PC-3 (cell line): ENCODE data around the gene SOAT2. TPM values are rescaled to one million over a fixed set of nuclear protein-coding genes. Genes with fewer than 3 reads are reported as not detected.

Experiments
- ATAC-seq: fragments of 200-7000 bp; cut with Tn5 transposase; 2 replicates; pipeline ENCODE4 v1.9.1; 2020; ENCODE audit warnings: mild to moderate bottlenecking, moderate library complexity
- BruUV-seq: library from RNA; stranded (reverse); fragments of 400-500 nt; replicated peaks from 2 replicates; lab custom pipeline; 2021; lab: Mats Ljungman, UMichigan
- CTCF ChIA-PET: fragments of 300-600 bp; sonication (Branson Sonifier 250); formaldehyde crosslinking; loops from one replicate; lab custom pipeline; 2022; ENCODE audit warnings: antibody characterized with exemption; lab: Charles Lee
- POLR2A ChIA-PET: fragments of 300-600 bp; sonication (Branson Sonifier 250); formaldehyde crosslinking; loops from one replicate; lab custom pipeline; 2022; ENCODE audit warnings: antibody characterized with exemption; ENCODE audit not compliant: unreplicated experiment; lab: Charles Lee
- DNase-seq: peaks from one replicate; pipeline ENCODE4 v3.0.0-alpha.2; 2015
- H2AFZ ChIP-seq: fragments of 300-600 bp; sonication (generic); 2 replicates; pipeline ENCODE4 v1.6.0; 2016; ENCODE audit warnings: antibody characterized with exemption, low read length
- H3F3A ChIP-seq: fragments of 300-600 bp; sonication (generic); one replicate; pipeline ENCODE4 v1.6.0; 2017; ENCODE audit warnings: antibody characterized with exemption, low read length, control low read depth, mild to moderate bottlenecking; ENCODE audit not compliant: unreplicated experiment
- H3K27ac ChIP-seq: fragments of 300-600 bp; sonication (generic); 2 replicates; pipeline ENCODE4 v1.5.1; 2016; ENCODE audit warnings: mild to moderate bottlenecking, low read length
- H3K27me3 ChIP-seq: fragments of 300-600 bp; sonication (generic); 2 replicates; pipeline ENCODE4 v1.6.1; 2016; ENCODE audit warnings: low read length, mixed read lengths
- H3K36me3 ChIP-seq: fragments of 300-600 bp; sonication (generic); 2 replicates; pipeline ENCODE4 v1.6.1; 2016; ENCODE audit warnings: low read depth, mixed run types, low read length, mixed read lengths
- H3K4me1 ChIP-seq: fragments of 300-600 bp; sonication (generic); 2 replicates; pipeline ENCODE4 v1.5.1; 2016; ENCODE audit warnings: low read length; ENCODE audit not compliant: insufficient read depth
- H3K4me2 ChIP-seq: fragments of 300-600 bp; sonication (generic); 2 replicates; pipeline ENCODE4 v1.6.0; 2016; ENCODE audit warnings: low read length
- H3K4me3 ChIP-seq: fragments of 300-600 bp; sonication (generic); 2 replicates; pipeline ENCODE4 v1.5.1; 2016; ENCODE audit warnings: mild to moderate bottlenecking, low read length, mixed read lengths
- H3K79me2 ChIP-seq: fragments of 300-600 bp; sonication (generic); 2 replicates; pipeline ENCODE4 v1.6.1; 2017; ENCODE audit warnings: low read length, mixed read lengths
- H3K9ac ChIP-seq: fragments of 300-600 bp; sonication (generic); 2 replicates; pipeline ENCODE4 v1.6.0; 2016; ENCODE audit warnings: mild to moderate bottlenecking, low read length
- H3K9me2 ChIP-seq: fragments of 300-600 bp; sonication (generic); replicated peaks from 2 replicates; pipeline ENCODE4 v1.6.1; 2016; ENCODE audit warnings: mixed run types, low read length, mixed read lengths
- H3K9me3 ChIP-seq: fragments of 300-600 bp; sonication (generic); 2 replicates; pipeline ENCODE4 v1.6.1; 2016; ENCODE audit warnings: low read length, mixed read lengths
- H4K20me1 ChIP-seq: fragments of 300-600 bp; sonication (generic); 2 replicates; pipeline ENCODE4 v1.6.1; 2016; ENCODE audit warnings: low read length, mixed read lengths
- CTCF ChIP-seq: fragments of 300-600 bp; sonication (generic); conservative IDR thresholded peaks from 2 replicates; pipeline ENCODE4 v1.5.1; 2017; ENCODE audit warnings: antibody characterized with exemption, low read depth, mild to moderate bottlenecking, low read length
- EZH2 ChIP-seq: fragments of 300-600 bp; sonication (generic); IDR thresholded peaks from one replicate; pipeline ENCODE4 v1.6.1; 2017; ENCODE audit warnings: antibody characterized with exemption, mild to moderate bottlenecking, low read length; ENCODE audit not compliant: unreplicated experiment
- EZH2phosphoT487 ChIP-seq: fragments of 300-600 bp; sonication (generic); IDR thresholded peaks from 2 replicates; pipeline ENCODE4 v1.6.1; 2018; ENCODE audit warnings: mild to moderate bottlenecking, antibody characterized with exemption, low read length, borderline replicate concordance
- intact Hi-C: fragments of 100-400 bp; cut with micrococcal nuclease; formaldehyde crosslinking; loops from 2 replicates; pipeline ENCODE4 v1.9.0; 2023
- total RNA-seq: library from RNA; depleted of rRNA; stranded (reverse); fragments of >200 nt; gene quantifications from 2 replicates; pipeline ENCODE4 v1.2.3, GENCODE V29; 2014

The SOAT2 gene
- total RNA-seq, 1 experiment from 2014 or later, result 0.07 TPM

GRCh38 chr12:53073881-53074280 lies 29.4 kb upstream of the SOAT2 start:
- no peaks in the 10 kb centered on the region for H3K27me3 ChIP-seq
- H2AFZ ChIP-seq, result no peak overlapping the region
- CTCF ChIA-PET, result interaction anchor here (0.6 kb wide), 1 partner anchor 29 kb away, joined by 4 read pairs; no protein-coding TSS in a partner anchor
- TF ChIP-seq EZH2 (no peak), EZH2phosphoT487 (no peak), CTCF (no peak)
- H3K9me2 ChIP-seq, result no peaks in the 10 kb centered on the region
- ATAC-seq (no peak), DNase-seq (no peak)
- no peaks in the 10 kb centered on the region for H3F3A ChIP-seq
- H3K9me3 ChIP-seq, result no peaks in the 10 kb centered on the region
- H3K9ac ChIP-seq, result no peak overlapping the region
- H3K79me2 ChIP-seq, result peaks cover 20% of the 10 kb centered on the region
- H4K20me1 ChIP-seq, result no peaks in the 10 kb centered on the region
- H3K27ac ChIP-seq, result no peak overlapping the region
- intact Hi-C loops, result no loop called here
- peaks cover 5% of the 10 kb centered on the region for H3K36me3 ChIP-seq
- POLR2A ChIA-PET, result no interaction called here
- BruUV-seq, result no TSS peak
- H3K4me3 ChIP-seq, result no peak overlapping the region
- H3K4me2 ChIP-seq, result no peak overlapping the region
- peaks cover 7% of the 10 kb centered on the region for H3K4me1 ChIP-seq

- CTCF ChIA-PET, result interaction anchor here (0.6 kb wide), 1 partner anchor 30 kb away, joined by 4 read pairs; no protein-coding TSS in a partner anchor
- Histone ChIP-seq H3K27ac (no peak overlapping the region), H3K36me3 (peaks cover 5% of the 10 kb centered on the region), H3K27me3 (no peaks in the 10 kb centered on the region), H3K4me3 (no peak overlapping the region), H3K79me2 (peaks cover 20% of the 10 kb centered on the region), H3K9me2 (no peaks in the 10 kb centered on the region), H2AFZ (no peak overlapping the region), H3K9me3 (no peaks in the 10 kb centered on the region), H3K9ac (no peak overlapping the region), H4K20me1 (no peaks in the 10 kb centered on the region), H3K4me1 (peaks cover 7% of the 10 kb centered on the region), H3F3A (no peaks in the 10 kb centered on the region), H3K4me2 (no peak overlapping the region)
- no TSS peak for BruUV-seq
- TF ChIP-seq EZH2 (no peak), CTCF (no peak), EZH2phosphoT487 (no peak)
- POLR2A ChIA-PET, result no interaction called here
- ATAC-seq (no peak), DNase-seq (no peak)
- intact Hi-C loops, result no loop called here
Observed at GRCh38 chr12:53074283-53074998, 28.8 kb upstream of the SOAT2 start.

- Histone ChIP-seq H3K9me3 (no peaks in the 10 kb centered on the region), H3K9me2 (no peaks in the 10 kb centered on the region), H3K4me2 (no peak overlapping the region), H4K20me1 (no peaks in the 10 kb centered on the region), H3K27ac (no peak overlapping the region), H3K36me3 (peaks cover 5% of the 10 kb centered on the region), H3F3A (no peaks in the 10 kb centered on the region), H3K27me3 (no peaks in the 10 kb centered on the region), H3K4me3 (no peak overlapping the region), H3K4me1 (peaks cover 11% of the 10 kb centered on the region), H2AFZ (no peak overlapping the region), H3K9ac (no peak overlapping the region), H3K79me2 (peaks cover 20% of the 10 kb centered on the region)
- DNase-seq (no peak), ATAC-seq (no peak)
- TF ChIP-seq EZH2, result no peak
- TF ChIP-seq CTCF, result no peak
- no peak for TF ChIP-seq EZH2phosphoT487
- intact Hi-C loops, result no loop called here
- ChIA-PET POLR2A (no interaction called here), CTCF (no interaction called here)
- no TSS peak for BruUV-seq
Observed at GRCh38 chr12:53074999-53075370, 28.3 kb upstream of the SOAT2 start.
